GM19468 (cell line): ENCODE data around the gene FAM163B.

ENCODE experiments used
- ATAC-seq: cut with Tn5 transposase; IDR thresholded peaks from one replicate; pipeline ENCODE4 v1.9.1; 2021; ENCODE audit warnings: mild to moderate bottlenecking, moderate library complexity, moderate number of reproducible peaks; ENCODE audit not compliant: unreplicated experiment; ENCODE audit errors: extremely low read depth

Gene FAM163B

DNA sequence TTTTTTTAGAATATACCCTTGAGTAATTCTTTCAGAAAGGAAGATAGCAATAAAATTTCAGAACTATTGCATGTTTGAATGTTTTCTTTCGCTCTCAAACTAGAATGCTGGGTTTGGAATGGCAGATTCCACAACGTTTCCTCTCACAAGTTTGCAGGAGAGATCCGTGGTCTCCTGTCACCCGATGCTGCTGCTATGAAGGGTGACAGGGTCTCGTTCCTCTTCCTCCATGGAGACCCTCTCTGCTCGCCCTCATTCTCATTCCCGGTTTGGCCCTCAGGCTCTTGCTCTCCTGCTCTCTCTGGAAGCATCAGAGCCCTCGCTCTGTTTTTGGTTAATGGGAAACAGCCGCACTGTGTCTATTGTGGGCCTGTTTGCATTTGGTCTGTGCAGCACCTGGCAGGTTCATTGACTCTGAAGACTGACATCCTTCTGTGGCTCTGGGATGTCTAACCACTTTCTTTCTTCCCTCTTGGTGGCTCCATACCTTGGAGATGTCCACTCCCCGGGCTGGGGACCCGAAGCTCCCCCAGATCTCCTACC is 12.6 kb upstream of the FAM163B start:
- ATAC-seq, result no peak

DNA sequence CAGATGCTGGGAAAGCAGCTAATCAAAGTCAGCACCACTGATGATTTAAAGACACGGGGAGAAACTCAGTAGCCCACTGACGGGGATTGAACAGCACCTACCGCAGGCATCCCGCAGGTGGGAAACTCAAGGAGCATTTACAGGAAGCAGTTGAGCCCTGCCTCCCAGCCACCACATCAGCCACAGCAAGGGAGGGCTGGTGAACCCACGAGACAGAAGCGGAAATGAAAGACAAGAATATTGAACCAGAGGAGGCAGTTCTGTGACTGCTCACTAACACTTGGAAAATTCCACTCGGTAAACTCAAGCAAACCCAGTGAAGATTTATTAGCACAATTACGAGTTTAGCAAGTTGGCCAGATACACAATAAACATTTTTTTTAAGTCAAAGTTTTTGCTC is 10.6 kb upstream of the FAM163B start:
- no peak for ATAC-seq

DNA sequence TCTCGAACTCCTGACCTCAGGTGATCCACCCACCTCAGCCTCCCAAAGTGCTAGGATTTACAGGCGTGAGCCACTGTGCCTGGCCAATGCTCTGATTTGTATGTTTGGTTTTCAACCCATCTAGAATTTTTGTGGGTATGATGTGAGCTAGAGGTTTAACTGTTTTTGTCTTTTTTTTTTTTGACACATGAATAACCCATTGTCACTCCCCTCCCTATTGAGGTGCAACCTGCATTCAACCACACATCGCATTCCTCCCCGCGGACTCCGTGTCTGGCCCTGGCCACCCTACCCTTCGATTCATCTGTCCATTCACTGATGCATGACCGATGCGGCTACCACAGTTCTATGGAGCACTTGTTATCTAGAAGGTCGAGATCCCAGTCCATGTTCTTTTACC is 9.5 kb upstream of the FAM163B start:
- no peak for ATAC-seq

DNA sequence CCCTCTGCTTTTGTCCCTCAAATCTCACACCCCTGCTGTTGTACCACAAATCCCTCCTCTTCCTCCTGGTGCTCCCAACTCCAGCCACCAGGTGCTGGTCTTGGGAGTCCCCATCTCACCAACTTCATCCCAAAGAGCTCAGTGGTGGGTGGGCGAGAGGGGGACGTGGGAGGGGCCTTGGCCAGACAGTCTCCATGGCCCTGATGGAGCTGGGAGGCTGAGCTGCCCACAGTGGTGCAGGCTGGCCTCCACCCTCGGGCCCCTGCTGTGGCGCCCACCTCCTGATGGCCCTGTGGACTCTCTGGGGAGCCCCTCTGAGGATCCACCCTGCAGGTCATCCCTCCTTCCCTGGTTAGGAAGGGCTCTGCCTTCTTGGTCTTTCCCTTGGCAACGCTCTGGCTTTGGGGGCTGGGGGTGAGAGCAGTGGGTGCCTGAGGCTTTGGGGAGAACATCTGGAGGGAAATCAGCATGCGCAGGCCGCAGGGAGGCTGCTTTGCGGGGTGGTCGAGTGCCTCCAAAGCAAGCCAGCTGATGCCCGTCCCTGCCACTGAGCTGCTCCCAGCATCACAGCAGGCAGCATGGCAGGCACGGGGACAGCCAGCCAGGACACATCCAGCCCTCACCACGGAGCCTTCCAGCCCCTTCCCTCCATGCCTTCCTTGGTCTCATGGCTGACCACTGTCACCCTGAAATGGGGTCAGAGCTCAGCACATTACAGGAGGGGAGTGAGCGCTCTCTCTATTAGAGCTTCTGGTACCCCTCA is 7.6 kb upstream of the FAM163B start:
- no peak for ATAC-seq

DNA sequence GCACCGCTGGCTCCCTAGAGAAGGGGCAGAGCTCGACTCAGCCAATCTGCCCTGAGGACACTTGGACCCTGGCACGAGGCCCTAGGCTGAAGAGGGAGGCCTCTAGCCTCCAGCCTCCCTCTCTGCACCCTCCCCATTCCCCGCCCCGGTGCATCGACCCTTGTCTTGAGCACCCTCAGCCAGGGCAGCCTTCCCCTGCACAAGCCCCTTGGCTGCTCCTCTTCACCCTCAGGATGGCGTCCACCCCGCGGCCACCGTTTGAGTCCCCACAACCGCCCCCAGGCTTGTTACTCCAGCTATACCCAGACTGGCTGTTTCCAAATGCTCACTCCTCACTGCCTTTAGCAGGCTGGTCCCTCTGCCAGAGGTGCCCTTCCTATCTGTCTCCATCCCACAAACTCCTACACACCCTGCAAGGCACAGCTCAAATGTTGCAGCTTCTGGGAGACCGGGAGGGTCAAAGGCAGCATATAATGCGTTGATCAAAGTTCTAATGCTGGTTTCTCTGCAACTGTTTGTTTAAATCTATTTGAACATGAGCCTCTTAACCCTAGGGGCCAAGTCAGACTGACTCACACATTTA is 6.5 kb upstream of the FAM163B start:
- ATAC-seq, result no peak

DNA sequence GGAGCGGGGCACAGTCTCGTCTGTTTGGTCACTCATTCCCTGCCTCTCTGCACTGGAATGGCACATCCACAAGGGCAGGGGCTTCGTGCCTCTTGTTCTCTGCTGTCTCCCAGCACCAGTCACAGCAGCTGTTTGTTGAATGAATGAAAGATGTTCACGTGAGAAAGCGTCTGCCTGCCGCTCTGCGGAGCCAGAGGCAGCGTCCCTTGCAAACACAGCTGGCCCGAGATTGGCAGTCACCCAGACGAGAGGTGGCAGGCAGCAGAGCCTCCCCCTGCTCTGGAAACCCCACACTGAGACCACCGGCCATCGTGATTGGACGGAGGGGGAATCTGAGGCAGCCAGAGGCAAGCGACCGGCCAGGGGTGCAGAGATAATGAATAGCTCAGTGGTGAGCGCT is 6.0 kb upstream of the FAM163B start:
- ATAC-seq, result no peak

DNA sequence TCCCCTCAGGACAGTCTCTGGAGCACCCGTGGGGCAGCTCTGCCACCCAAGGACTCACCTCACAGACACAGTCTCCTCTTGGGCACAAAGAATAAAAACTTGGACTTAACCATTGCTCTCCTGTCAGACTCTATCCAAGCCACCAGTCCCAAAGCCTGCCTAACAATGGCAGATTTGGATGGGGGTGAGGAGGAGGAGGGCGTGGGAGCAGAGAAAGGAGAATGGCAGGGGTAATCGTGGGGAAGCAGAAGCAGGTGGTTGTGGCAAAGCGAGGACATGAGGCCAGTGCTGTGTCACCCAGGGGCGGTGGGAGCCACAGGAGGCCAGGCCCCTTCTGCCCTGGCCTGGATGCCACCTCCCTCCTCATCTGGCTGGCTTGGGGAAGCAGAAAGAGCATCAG is 5.5 kb upstream of the FAM163B start:
- no peak for ATAC-seq

DNA sequence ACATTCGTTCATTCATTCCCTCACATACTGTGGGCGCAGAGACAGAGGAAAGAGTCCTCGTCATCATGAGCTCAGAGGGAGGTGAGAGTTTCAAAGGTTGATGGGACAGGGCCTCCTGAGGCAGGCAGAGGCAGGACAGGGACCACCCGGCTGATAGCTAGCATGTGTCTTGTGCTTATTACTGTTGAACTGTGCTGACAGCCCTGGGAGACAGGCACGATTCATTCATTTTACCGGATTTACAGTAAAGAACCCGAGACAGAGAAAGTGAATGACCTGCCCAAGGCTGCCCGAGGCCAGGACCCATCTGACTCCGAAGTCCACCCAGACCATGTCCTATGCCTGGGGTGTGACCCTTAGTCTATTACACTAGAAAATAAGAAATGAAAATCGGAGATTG is 4.9 kb upstream of the FAM163B start:
- no peak for ATAC-seq

DNA sequence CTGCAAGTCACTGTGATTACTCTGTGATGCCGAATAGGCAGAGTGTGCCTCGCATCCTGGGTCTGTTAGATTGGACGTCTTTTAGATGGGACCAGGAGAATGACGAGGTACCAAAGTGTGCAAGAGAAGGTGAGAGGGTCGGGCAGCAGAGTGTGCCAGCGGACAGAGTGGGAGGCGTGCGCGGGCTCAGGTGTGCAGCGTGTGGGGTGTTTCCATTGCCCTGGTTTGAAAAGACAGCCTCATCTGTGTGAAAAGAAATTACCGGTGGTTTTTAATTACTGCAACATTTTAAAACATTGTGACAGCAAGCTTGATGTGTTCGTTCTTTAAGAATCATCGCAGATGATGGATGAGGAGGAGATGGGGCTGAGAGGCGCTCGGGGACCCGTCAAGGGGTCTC is 4.2 kb upstream of the FAM163B start:
- no peak for ATAC-seq

DNA sequence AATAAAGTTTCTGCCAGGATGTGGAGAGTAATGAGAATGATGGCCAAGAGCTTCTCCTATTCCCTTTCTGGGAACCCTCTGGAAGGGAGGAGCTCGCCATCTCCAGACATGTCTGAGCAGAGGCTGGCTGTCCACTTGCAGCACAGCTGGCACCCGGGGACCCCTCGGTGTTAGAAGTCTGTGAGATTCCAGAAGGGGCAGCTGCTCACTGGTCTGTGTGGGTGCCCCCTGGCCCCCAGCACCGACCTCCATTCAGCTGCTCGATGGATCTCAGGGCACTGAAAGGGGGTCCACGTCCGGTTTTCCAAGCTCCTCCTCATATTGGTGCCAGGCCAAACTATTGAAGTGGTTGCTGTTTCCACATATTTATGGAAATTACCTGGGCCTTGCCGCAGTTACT is 3.6 kb upstream of the FAM163B start:
- no peak for ATAC-seq

DNA sequence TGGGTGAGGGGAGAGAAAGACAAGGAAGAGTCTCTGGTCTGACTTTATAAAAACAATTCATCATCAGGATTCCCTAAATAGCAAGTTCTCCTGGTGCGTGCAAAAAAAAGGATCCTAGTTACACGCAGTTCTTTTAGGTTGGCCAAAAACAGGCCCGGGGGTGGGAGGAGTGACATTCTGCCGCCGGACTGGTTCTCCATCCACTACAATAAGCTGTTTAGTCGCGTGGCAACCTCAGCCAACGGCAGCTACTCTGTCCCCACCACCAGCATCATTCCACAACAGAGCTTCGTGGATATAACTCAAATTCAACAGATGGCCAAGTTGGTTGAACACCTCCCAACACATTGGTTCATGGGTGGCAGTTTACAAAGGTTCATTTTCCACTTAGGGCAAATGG is 2.9 kb upstream of the FAM163B start:
- ATAC-seq, result no peak

DNA sequence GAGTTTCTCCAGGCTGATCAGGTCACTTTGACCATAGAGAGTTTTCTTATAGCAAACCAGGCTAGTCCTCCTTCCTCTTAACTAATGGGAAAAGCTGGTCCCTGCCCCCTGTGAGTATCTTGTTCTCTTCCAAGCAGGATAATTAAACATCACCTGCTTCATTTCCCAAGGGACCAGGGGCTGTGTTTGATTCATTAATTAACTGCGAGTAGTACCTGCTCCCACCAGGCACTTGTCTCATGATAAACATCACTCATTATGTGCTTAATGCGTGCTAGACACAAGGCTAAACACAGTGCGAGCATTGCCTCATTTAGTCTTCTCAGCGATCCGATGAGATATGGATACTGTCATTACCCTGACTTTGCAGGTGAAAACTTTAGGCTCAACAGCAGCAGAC is 1.7 kb upstream of the FAM163B start:
- ATAC-seq, result no peak

DNA sequence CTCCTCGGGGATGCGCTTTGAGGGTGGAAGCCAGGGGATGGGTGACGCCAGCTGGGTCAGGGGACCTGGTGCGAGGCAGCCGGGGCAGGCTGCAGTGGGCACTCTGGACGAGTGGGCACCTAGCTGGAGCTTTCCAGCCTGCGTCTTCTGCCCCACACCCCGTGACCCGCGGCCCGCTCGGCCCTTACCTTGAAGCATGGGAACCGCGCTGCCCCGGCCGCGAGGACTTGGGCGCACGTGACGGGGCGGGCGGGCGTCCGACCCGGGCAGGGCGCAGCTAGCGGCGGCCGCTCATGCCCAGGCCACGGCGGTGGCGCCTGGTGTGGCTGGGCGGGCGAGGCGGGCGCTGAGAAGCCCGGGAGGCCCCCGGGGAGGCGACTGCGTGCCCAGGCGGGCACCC is 300 bp downstream of the FAM163B start:
- ATAC-seq, result no peak

DNA sequence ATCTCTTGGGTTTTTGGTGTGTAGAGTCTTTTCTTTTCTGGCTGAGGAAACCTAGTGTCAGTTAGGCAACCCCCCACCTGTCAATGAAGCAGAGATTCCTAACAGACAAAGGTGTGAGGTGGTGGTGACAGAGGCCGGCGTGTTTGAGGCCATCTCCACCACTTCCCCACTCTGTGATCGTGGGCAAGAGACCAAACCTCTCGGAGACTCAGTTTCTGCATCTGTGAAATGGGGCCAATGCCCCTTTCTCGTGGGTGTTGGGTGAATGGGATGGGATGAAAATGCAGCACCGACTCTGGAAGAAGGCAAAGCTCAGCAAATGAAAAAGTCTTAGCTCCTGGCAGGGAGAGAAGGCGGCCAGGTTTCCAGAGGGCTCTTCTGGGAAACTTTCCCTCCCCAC is 807 bp downstream of the FAM163B start:
- ATAC-seq, result no peak

DNA sequence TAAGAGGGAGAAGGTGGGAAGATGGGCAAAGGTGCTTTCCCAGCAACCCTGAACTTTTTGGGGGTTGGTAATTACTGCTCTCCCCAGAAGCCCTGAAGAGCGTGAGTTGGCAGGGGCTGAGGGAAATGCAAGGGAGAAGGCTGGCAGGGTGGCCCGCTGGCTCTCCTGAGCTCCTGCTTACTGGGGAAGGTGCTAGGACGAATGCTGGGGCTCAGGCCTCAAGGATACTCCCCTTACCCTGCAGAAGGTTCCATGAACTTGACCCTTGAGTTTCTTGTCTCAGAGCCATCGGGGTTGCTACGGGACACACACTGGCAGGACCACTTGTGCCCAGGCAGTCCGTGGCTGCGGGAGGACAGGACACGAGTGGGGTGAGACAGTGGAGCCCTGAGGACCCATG is 1.2 kb downstream of the FAM163B start:
- no peak for ATAC-seq

DNA sequence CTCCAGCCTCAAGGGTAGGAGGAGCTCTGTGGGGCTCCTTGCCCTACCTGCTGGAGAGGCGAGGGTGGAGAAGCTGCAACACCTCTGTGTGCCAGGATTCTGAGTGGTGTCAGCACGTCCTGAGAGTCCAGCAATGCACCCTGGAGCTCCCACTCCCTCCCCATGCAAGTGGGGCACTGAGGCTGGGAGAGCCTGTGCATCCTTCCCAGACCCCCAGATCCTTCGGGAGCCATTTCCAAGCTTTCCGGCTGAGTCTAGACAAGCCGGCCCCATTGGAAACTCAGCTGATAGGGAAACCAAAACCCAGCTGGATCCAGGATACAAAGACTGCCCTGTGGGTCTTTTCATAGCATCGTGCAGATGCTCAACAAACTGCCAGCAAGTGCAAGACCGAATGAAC is 1.8 kb downstream of the FAM163B start:
- ATAC-seq, result no peak

DNA sequence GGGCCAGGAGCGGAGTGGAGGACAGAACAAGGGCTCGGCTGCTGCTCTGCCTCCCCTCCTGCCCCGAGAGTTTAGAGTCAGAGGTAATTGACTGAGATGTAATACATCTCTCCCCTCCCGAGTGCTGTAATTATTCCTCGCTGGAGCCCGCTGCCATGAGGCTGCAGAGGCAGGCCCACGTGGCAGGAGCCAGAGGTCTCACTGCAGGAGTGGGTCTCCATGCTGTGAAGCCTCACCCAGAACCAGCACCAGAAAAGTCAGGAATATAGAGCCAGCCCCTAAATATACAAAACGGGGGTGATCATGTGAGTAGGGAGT is 2.5 kb downstream of the FAM163B start:
- ATAC-seq, result no peak

DNA sequence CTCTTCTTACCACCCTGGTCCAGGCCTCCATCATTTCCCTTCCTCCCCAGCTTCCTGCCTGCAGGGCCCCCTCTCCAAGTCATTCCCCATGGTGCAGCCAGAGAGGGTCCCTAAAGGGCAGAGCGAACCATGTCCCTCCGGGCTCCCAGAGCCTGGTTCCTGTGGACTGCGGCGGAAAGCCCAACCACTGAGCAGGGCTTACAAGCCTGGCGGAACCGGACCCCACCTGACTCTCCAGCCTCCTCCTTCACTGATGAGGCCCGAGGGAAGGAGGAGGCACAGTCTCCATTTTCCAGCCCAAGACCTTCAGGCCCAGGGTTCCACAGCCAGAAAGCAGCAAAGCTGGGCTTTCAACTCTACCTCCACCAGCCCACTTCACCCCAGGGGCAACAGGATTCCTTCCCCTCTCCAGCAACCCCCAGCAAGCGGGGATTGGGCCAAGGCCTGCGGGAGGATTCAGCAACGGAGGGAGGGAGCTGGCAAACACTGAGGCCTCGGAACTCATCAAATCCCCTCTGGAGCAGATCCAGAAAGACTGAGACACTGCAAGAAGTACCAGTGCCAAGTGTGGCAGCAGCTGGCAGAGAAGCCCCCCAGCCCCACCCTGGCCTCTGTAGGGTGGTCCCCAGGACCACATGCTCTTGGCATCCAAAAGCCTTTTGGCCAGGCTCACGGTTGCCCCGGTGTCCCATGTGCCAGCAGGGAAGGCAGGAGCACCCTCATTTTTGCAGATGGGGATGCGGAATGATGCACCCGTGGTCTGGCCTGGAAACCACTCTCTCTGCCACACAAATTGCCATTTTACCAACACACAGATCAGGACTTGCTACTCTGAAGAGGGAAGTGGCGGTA is 3.1 kb downstream of the FAM163B start:
- no peak for ATAC-seq

DNA sequence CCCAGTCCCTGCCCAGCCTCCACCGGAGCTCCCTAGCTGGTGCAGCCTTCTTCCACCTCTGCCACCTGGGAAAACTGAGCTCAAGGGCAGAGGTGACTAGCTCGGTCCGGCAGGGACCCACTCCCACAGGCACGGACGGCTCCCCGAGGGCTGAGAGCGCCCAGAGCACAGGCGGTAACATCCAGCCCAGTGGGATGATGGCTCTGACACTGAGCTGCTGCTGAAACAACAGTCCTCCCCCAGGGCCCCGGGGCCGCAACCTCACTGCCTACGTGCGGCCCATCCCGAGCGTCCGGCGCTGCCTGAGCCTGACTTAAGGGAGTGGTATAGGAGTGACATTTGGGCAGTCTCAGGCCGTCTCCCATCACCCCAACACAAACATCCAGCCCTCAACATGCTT is 3.7 kb downstream of the FAM163B start:
- ATAC-seq, result no peak

DNA sequence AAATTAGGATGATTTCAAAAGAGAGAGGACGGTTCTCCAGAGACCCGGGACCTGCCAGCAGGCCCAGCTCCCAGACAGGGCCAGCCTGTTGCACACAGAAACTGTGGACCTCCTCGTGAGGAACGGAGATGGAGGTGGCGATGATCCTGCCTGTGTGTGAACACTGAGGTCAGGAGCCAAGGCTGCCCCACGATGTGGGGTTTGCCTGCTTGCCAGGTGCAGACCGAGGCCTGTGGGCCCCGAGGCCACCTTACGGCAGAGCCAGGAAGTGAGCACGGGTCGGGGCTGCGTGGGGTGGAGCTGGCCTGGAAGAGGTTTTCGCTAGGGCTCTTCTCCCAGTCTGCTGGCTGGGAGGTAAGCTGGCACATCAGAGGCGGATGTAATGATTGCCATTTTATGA is 4.3 kb downstream of the FAM163B start:
- ATAC-seq, result no peak

DNA sequence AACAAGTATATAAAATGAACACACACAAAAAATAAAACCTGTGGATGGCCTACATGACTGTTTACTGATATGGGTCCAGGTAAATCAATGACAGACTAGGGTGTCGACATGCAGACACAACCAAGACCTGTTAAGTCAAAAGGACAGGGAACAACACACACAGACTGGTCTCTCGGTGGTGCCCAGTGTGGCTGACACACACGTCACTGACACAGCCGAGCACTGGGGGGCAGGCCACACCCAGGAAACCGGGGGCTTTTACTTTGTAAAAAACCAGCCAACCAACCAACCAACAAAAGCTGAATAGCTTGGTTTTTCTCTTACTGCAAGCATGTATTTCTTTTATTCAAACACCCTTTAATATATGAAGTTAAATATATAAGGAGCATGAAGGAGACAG is 5.0 kb downstream of the FAM163B start:
- no peak for ATAC-seq
